ENCODE results near the gene YPEL2. TPM values are rescaled to one million over a fixed set of nuclear protein-coding genes. Genes with fewer than 3 reads are reported as not detected.
A peak's percentile ranks its signal among the peaks of the same experiment; 100 is the strongest.

Gene YPEL2
- total RNA-seq, 4 donors from 2014 or later = 16.5 to 24.1 (median 21.8) TPM

- peaks cover 0 to 25% (median 0%) of the 10 kb centered on the region in 4 donors for H3K4me1 ChIP-seq
- H3K4me3 ChIP-seq = no peak overlapping the region
- no peaks in the 10 kb centered on the region for H3K36me3 ChIP-seq
- peak overlapping the region in 2 of 4 donors; percentile 41 to 44 for H3K27ac ChIP-seq
- H3K9me3 ChIP-seq = no peaks in the 10 kb centered on the region
- no peak for DNase-seq
- TF ChIP-seq CTCF (IDR thresholded peaks at IDR 0.05) (no peak), POLR2A (IDR thresholded peaks at IDR 0.05) (no peak)
- H3K27me3 ChIP-seq = no peaks in the 10 kb centered on the region
Observed at GRCh38 chr17:59423137-59423724, 91.8 kb downstream of the YPEL2 start.

GRCh38 chr17:59423903-59424302 is 92.4 kb downstream of the YPEL2 start:
- H3K9me3 ChIP-seq = no peaks in the 10 kb centered on the region
- H3K4me1 ChIP-seq = peaks cover 0 to 25% (median 0%) of the 10 kb centered on the region in 4 donors
- TF ChIP-seq POLR2A (IDR thresholded peaks at IDR 0.05) (no peak), CTCF (IDR thresholded peaks at IDR 0.05) (no peak)

GRCh38 chr17:59424331-59424730 is 92.9 kb downstream of the YPEL2 start:
- Histone ChIP-seq H3K27me3 (no peaks in the 10 kb centered on the region), H3K36me3 (no peaks in the 10 kb centered on the region), H3K27ac (peak overlapping the region in 1 of 4 donors; percentile 88), H3K9me3 (no peaks in the 10 kb centered on the region), H3K4me3 (no peak overlapping the region), H3K4me1 (peaks cover 0 to 25% (median 0%) of the 10 kb centered on the region in 4 donors)
- no peak for DNase-seq
- no peak for TF ChIP-seq CTCF (IDR thresholded peaks at IDR 0.05)

More at GRCh38 chr17:59423903-59424302, 92.4 kb downstream of the YPEL2 start:
- Histone ChIP-seq H3K4me3 (no peak overlapping the region), H3K36me3 (no peaks in the 10 kb centered on the region), H3K27me3 (no peaks in the 10 kb centered on the region), H3K27ac (peak overlapping the region in 1 of 4 donors; percentile 44)
- no peak for DNase-seq

- DNase-seq = no peak
- Histone ChIP-seq H3K9me3 (no peaks in the 10 kb centered on the region), H3K27ac (peak overlapping the region; percentile 11 to 88 (median 62)), H3K36me3 (no peaks in the 10 kb centered on the region), H3K4me1 (peaks cover 0 to 25% (median 0%) of the 10 kb centered on the region in 4 donors), H3K4me3 (no peak overlapping the region), H3K27me3 (no peaks in the 10 kb centered on the region)
- TF ChIP-seq POLR2A (IDR thresholded peaks at IDR 0.05) (no peak), CTCF (IDR thresholded peaks at IDR 0.05) (no peak)
Observed at GRCh38 chr17:59425085-59425931, 93.9 kb downstream of the YPEL2 start.

GRCh38 chr17:59426031-59426430 is 94.6 kb downstream of the YPEL2 start:
- H3K4me3 ChIP-seq = no peak overlapping the region
- no peaks in the 10 kb centered on the region for H3K27me3 ChIP-seq
- no peaks in the 10 kb centered on the region for H3K9me3 ChIP-seq
- peaks cover 0 to 25% (median 0%) of the 10 kb centered on the region in 4 donors for H3K4me1 ChIP-seq
- DNase-seq = no peak
- peak overlapping the region; percentile 11 to 88 (median 62) for H3K27ac ChIP-seq
- no peaks in the 10 kb centered on the region for H3K36me3 ChIP-seq
- TF ChIP-seq CTCF (IDR thresholded peaks at IDR 0.05) (no peak), POLR2A (IDR thresholded peaks at IDR 0.05) (no peak)

Data from Peyer's patch (tissue), 4 donors.